T-helper 17 cell (primary cell): ENCODE data around the gene C9. TPM values are rescaled to one million over a fixed set of nuclear protein-coding genes. Genes with fewer than 3 reads are reported as not detected.

Source experiments
- total RNA-seq, 4 donors: library from RNA in 2 of 4; stranded (reverse) in 2 of 4; gene quantifications; one replicate each; pipeline ENCODE4 v1.2.3 and lab custom pipeline; 2022 to 2026

Gene C9
- total RNA-seq, 2 donors from 2014 or later: not detected

Other genes with a start within 250 kb of the C9 start
- 100 to 1,000 TPM; 499 to 517 TPM for gene FYB1, start 144.9 kb downstream of the C9 start, total RNA-seq
- 10 to 100 TPM in 1 of 2 donors, 1 to 10 TPM in 1; 1.9 to 37.2 TPM for gene DAB2, start 60.5 kb upstream of the C9 start, total RNA-seq